Hypothalamus (tissue), 51 donors: ENCODE data around the gene CNOT10.
"Not testable (repeated sequence)": the region's sequence is repeated elsewhere in the genome, so short reads cannot be mapped to it uniquely, and the experiment has no call there.

Experiments
- DNase-seq, 51 donors: peaks; one replicate each; lab custom pipeline; 2025; lab: John Stamatoyannopoulos, UW

The CNOT10 gene, protein sequence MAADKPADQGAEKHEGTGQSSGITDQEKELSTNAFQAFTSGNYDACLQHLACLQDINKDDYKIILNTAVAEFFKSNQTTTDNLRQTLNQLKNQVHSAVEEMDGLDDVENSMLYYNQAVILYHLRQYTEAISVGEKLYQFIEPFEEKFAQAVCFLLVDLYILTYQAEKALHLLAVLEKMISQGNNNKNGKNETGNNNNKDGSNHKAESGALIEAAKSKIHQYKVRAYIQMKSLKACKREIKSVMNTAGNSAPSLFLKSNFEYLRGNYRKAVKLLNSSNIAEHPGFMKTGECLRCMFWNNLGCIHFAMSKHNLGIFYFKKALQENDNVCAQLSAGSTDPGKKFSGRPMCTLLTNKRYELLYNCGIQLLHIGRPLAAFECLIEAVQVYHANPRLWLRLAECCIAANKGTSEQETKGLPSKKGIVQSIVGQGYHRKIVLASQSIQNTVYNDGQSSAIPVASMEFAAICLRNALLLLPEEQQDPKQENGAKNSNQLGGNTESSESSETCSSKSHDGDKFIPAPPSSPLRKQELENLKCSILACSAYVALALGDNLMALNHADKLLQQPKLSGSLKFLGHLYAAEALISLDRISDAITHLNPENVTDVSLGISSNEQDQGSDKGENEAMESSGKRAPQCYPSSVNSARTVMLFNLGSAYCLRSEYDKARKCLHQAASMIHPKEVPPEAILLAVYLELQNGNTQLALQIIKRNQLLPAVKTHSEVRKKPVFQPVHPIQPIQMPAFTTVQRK

DNA sequence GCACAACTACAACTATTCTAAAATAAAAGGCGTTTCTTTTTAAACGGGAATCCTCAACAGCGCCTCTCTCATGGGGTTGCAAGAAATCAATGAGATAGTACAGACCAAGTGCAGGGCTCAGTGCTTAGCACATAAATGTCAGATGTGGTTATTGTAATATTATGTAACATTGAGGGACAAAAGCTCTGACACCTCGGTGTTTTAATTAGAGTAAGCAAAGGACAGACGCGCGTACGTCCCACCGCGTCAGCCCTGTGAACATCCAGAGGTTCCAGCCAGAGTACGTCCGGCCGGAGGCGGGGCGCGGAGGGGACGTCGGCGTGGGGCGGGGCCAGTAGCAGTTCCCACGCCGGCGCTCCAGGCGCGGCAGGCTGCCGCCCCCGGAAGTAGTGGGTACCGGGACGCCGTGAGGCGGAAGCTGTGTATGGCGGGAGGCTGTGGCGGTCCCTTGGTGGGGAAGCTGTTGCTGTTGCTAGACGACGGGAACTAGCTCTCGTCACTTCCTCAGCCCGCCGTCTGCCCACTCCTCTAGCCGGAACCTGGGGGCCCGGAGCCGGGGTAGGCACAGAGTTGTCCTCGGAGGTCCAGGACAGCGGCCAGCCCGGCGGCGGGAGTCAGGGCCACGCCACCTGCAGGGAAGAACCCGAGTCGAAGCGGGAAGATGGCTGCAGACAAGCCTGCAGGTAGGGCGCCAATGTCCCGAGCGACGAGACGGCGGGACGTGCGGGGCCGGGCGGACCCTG, at the start of gene CNOT10:
CNOT10 (plus strand) TSS at position 389 of the 743 bp plus-strand sequence; CDS start at position 662, 273 bp downstream.
- peak; percentile 61 to 98 (median 93) for DNase-seq

DNA sequence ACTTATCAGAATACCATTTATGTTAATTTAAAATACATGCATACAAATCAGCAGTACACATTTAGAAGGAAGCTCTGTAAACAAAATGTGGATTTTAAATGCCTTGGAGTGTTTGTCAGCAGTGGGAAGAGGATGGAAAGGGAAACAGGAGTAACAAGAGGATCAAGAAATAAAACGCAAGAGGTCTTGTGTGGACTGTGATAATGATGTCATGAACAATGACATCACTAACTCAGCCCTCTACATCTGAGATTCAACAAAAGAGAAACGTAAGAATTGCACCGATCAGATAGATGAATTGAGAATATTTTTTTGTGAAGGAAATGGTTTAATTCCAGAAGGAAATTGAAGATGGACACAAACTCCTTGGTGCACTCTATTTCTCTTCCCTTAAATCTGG, 44.0 kb upstream of the CNOT10 start:
- no peak for DNase-seq

DNA sequence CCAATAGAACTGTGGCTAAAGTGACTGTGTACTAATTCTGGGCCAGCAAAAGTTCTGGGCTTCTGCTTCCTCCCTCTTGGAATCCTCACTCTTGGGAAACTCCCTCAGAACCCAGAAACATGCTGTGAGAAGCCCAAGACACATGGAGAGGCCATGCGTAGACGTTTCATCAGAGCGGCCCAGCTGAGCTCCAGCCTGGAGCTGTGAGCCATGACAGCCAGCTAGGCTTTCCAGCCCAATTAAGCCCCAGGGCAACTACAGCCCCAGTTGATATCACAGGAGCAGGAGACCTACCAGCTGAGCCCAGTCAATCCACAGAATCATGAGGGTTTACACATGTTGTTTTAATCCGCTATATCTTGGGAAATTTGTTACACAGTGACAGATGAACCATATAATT, 43.6 kb upstream of the CNOT10 start:
- no peak for DNase-seq

DNA sequence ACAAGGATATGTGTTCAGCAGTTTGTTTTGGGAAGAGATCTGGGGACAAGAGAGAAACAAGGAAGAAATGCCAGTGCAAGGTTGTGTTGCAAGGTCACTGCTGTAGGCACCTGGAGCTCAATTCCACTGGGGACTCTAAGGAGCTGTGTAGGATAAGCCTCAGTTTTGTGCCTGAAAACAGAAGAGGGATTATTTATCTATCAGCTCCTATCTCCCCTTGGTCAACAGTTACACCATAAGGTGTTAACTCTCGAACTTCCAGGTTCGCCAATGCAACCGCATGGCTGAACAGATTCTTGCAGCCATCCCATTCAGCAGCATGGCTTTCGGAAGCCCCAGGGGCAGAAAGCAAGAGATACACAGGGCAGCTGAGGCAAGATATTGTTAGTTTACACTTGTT, 41.6 kb upstream of the CNOT10 start:
- DNase-seq, result no peak

DNA sequence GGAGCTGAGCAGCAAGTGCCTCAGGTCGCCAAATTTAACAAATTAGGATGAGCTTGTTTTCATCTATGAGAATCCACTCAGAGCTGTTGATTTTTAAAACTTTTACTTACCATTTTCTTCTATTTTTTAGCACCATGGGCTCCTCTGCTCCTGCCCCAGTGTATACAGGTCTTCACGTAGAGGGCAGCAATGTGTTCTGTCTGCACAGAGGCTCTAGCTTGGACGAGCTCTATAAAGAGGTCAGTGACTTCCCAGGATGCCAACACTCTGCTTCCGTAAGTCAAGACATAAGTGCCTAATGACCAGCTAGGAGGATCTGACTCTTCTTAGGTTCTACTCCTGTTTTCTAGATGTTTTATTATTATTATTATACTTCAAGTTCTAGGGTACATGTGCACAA, 41.2 kb upstream of the CNOT10 start:
- no peak for DNase-seq

DNA sequence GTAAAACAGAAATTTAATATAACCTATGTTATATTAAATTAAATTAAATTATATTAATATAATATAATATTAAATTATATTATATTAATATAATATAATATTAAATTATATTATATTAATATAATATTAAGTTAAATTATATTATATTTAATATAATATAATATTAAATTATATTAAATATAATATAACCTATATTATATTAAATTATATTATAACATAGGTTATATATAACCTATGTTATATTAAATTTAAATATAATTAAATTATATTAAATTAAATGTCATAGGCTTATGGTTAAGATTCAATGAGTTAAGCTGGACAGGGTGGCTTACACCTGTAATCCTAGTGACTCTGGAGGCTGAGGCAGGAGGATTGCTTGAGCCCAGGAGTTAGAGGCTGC, 40.6 kb upstream of the CNOT10 start:
- DNase-seq, result no peak

DNA sequence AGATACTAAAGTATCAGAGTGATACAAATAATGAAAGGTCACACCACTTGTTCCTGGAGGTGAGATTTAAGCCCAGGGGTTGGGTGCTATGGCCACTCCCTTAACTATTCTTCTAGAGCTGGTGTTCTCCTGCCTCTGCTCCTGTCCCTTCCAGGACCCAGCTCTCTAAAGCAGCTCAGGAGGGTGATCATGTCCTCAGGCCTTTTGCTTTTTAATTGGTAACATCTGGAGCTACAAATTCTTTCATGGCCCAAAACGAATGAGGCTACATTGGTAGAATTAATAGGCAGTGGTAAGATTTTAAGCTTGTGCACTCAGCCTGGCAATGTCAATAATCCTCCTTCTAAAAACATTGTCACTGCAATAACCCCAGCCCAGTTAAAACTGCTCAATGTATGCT, 38.2 kb upstream of the CNOT10 start:
- DNase-seq, result no peak

DNA sequence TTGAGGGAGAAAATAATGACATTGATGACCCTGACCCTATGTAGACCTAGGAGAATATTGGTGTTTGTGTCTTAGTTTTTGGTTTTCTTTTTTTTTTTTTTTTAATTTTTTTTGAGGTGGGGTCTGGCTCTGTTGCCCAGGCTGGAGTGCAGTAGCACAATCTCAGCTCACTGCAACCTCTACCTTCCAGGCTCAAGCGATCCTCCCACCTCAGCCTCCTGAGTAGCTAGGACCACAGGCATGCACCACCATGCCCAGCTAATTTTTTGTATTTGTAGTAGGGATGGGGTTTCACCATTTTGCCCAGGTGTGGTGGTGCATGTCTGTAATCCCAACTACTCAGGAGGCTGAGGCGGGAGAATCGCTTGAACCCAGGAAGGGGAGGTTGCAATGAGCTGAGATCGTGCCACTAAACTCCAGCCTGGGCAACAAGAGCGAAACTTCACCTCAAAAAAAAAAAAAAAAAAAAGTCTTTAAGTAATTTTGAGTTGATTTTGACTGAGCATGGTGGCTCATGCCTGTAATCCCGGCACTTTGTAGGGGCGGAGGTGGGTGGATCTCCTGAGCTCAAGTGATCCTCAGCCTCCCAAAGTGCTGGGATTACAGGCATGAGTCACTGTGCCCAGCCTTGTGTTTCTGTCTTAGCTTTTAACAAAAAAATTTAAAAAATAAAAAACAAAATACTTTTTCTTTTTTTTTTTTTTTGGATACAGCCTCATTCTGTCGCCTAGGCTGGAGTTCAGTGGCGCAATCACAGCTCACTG, 32.5 kb upstream of the CNOT10 start:
- DNase-seq, result not testable (repeated sequence)

DNA sequence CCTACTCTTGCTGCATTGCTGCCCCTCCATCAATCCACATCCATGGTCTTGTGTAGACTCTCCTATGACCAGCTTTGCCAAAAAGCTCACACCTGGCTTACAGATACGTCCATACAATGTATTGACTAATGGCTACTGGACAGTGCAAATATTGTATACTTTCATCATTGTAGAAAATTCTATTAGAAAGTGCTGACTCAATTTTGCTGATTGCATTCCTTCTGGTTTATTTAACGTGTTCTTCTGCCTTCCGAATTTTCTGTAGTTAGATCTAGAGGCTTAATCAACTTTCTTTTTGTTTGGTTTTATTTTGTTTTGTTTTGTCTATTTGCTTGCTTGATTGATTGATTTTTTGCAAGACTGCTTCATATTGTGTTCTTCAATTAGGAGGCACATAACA, 29.8 kb upstream of the CNOT10 start:
- no peak for DNase-seq

DNA sequence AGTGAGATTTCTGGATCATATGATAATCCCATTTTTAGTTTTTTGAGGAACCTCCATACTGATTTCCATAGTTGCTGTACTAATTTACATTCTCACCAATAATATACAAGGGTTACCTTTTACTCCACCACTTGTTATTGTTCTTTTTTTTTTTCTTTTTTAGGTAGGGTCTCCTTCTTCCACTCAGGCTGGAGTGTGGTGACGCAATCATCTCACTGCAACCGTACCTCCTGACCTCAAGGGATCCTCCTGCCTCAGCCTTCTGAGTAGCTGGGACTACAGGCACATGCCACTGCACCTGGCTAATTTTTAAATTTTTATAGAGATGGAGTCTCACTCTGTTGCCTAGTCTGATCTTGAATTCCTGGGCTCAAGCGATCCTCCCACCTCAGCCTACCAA, 24.4 kb upstream of the CNOT10 start:
- no peak for DNase-seq

DNA sequence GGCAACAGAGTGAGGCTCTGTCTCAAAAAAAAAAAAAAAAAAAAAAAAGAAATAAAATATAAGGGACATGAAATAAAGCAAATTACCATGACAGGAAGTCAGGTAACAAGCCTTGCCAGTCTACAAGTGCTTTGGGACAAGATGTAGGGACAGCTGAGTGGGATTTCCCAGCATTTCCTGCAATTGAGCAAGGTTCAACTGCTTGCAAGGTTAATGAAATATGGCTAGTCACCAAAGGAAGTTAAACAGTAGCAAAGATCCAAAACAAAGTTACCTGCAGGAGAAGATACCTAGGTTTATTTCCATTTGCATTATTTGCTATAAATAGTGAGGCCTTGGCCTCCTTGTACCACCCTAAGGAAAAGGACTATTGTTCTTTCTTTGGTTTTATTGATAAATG, 22.3 kb upstream of the CNOT10 start:
- DNase-seq, result no peak

DNA sequence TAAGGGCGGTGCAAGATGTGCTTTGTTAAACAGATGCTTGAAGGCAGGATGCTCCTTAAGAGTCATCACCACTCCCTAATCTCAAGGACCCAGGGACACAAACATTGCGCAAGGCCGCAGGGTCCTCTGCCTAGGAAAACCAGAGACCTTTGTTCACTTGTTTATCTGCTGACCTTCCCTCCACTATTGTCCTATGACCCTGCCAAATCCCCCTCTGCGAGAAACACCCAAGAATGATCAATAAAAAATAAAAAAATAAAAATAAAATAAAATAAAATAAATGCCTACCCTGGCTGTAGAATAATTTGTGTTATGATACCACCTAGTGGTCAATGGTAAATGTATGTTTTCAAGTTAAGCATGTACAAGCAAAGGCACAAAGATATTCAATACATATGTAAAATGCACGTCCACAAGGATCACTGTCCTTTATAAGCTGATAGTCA, 20.3 kb upstream of the CNOT10 start:
- DNase-seq, result not testable (repeated sequence)

DNA sequence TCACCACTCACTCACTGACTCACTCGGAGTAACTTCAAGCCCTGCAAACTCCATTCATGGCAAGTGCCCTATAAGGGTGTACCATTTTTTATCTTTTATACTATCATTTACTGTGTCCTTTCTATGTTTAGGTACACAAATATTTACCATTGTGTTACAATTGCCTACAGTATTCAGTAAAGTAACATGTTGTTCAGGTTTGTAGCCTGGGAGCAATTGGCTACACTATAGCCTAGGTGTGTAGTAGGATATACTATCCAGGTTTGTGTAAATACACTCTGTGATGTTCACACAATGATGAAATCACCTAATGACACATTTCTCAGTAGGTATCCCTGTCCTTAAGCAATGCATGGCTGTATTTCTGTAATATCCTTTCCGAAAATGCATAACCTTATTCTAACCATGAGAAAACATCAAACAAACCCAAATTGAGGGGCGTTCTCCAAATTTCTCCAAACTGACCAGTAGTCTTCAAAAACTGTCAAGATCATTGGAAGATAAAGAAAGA, 17.9 kb upstream of the CNOT10 start:
- DNase-seq, result no peak

DNA sequence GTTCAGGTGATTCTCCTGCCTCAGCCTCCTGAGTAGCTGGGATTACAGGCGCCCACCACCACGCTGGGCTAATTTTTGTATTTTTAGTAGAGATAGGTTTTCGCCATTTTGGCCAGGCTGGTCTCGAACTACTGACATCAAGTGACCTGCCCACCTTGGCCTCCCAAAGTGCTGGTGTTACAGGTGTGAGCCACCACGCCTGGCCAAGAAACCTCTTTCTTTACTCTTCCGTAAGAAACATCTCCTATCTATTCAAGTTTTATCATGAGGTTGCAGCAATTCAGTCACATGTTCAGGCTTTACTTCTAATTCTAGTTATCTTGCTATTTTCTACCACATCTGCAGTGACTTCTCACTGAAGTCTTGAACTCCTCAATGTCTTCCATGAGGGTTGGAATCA, 15.8 kb upstream of the CNOT10 start:
- DNase-seq, result not testable (repeated sequence)

DNA sequence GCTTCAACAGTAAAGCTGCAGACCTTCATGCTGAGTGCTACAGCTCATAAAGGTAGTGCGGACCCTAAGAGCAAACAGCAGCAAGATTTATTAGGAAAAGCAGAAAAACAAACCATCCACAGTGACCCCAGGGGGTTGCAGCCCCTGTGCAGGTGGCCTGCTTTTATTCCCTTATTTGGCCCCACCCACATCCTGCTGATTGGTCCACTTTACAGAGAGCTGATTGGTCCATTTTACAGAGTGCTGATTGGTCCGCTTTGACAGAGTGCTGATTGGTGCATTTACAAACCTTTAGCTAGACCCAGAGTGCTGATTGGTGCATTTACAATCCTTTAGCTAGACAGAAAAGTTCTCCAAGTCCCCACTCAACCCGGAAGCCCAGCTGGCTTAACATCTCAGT, 11.3 kb upstream of the CNOT10 start:
- DNase-seq, result not testable (repeated sequence)

DNA sequence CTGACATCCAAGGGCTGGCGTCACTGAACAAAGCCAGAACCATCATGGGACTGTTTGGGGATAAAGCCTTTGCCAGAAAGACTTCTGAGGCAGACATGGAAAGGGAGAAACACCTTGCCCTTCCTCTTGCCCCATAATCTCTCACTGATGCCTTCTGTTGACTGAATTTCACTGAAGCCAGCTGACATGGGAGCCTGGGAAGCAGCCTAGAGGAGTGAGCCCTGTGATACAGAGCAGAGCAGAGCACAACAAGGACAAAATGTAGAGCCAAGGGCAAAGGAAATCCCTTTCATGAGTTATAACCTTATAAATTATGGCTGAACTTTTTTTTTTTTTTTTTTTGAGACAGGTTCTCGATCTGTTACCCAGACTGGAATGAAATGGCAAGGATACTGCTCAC, 9.8 kb upstream of the CNOT10 start:
- no peak for DNase-seq

DNA sequence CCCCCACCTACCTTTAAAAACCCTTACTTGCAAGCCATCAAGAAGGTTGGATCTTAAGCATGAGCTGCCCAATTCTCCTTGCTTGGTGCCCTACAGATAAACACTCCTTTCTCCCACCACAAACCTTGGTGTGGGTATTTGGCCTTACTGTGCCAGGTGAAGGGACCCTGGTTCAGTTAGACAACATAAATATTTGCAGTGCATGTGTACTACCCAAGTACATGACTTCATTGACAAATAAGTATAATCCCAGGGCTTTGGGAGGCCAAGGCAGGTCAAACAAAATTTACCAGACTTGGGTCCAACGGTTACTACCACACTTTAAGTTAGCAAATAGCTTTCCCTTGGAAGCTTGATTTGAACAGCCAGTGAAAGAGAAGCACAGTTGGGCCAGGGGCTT, 9.3 kb upstream of the CNOT10 start:
- DNase-seq, result no peak

DNA sequence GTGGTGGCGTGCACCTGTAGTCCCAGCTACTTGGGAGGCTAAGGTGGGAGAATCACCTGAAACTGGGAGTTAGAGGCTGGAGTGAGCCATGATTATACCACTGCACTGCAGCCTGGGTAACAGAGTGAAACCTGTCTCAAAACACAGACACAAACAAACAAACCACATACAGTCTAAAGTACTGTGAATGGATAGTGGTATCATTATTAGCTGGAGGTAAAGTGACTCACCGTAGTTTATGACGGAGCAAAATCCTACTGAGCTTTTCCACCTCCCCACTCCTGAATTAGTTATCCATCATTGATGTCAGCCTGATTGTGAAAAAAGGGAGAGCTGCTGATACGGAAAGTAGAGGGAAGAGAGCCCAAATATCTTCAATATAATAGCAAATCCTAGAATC, 3.2 kb upstream of the CNOT10 start:
- no peak for DNase-seq

DNA sequence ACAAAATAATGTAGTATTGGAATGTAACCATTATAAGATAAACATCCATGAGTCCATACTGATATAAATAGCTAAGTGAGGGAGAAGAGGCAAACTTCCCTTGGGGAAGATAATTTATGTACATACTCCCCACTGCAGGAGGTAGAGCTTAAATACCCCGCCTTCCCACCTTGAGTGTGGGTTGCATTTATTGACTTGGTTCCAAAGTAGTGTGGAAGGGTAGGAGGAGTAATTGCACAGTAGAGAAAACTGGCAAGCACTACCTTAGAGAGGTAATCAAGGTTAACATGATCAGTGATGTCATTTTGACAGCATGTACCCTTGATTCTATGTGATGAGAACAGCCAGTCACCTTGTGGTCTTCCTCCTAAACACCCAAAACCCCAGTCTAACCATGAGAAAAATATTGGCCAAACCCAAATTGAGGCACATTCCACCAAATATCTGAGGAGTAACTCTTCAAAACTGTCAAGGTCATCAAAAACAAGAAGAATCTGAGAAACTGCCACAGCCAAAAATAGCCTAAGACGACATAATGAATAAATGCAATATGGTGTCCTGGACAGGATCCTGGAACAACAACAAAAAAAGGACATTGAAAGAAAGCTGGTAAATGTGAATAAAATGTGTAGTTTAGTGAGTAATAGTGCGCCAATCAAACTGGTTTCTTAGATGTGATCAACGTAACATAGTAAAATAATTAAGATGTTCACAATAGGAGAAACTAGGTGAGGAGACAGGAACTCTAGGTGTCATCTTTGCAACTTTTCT, 774 bp upstream of the CNOT10 start:
- no peak for DNase-seq
